ENCODE measurements around the gene FXYD4.

DNA sequence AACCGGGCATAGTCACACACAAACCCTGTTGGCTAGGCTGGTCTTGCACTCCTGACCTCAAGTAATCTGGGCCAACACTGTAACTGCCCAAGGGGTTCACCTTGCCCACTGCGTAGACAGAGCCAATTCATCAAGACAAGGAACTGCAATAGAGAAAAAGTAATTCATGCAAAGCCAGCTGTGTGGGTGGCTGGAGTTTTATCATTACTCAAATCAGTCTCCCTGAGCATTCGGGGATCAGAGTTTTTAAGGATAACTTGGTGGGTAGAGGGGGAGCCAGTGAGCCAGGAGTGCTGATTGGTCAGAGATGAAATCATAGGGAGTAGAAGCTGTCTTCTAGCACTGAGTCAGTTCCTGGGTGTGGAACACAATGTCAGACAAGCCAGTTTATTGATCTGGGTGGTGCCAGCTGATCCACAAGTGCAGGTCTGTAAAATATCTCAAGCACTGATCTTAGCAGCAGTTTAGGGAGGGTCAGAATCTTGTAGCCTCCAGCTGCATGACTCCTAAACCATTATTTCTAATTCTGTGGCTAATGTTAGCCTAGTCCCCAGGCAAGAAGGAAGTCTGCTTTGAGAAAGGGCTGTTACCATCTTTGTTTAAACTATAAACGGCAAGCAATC lies 15.6 kb upstream of the FXYD4 start:
- TF ChIP-seq POLR2A (IDR thresholded peaks at IDR 0.05), result no peak
- TF ChIP-seq, protein P1, sequence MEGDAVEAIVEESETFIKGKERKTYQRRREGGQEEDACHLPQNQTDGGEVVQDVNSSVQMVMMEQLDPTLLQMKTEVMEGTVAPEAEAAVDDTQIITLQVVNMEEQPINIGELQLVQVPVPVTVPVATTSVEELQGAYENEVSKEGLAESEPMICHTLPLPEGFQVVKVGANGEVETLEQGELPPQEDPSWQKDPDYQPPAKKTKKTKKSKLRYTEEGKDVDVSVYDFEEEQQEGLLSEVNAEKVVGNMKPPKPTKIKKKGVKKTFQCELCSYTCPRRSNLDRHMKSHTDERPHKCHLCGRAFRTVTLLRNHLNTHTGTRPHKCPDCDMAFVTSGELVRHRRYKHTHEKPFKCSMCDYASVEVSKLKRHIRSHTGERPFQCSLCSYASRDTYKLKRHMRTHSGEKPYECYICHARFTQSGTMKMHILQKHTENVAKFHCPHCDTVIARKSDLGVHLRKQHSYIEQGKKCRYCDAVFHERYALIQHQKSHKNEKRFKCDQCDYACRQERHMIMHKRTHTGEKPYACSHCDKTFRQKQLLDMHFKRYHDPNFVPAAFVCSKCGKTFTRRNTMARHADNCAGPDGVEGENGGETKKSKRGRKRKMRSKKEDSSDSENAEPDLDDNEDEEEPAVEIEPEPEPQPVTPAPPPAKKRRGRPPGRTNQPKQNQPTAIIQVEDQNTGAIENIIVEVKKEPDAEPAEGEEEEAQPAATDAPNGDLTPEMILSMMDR (IDR thresholded peaks at IDR 0.05), result no peak
